Measurements from ENCODE around the gene LDB2. TPM values are rescaled to one million over a fixed set of nuclear protein-coding genes. Genes with fewer than 3 reads are reported as not detected.

The LDB2 gene
- total RNA-seq, 1 donor, result 85.9 TPM

GRCh38 chr4:16513876-16514275, 384.6 kb downstream of the LDB2 start:
- H3K4me3 ChIP-seq (ENCODE audit: low read depth, low read length), result no peak overlapping the region
- TF ChIP-seq CTCF (IDR thresholded peaks at IDR 0.05; ENCODE audit: insufficient read depth, low read length), result no peak
- DNase-seq (ENCODE audit: low read depth), result no peak

DNA sequence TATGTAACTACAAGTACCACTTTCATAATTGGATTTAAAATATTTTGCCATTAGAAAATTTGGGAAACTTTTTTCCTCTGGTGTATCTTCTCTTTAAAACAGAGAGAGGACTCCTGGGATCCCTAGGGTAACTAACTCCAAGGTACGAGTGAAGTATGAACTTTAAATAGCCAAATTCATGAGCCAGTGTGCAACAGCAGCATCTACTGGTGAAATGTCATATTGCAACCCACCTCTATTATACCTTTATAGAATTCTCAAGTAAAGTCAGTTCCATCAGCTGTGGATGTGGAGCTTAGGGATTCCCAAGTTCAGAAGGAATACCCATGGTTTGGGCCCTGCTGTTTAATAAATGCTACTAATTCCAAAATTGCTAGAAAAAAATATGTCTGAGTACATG, 389.5 kb downstream of the LDB2 start:
- no peak overlapping the region for H3K4me3 ChIP-seq (ENCODE audit: low read depth, low read length)
- TF ChIP-seq CTCF (IDR thresholded peaks at IDR 0.05; ENCODE audit: insufficient read depth, low read length), result peak; percentile 37
- no peak for DNase-seq (ENCODE audit: low read depth)

DNA sequence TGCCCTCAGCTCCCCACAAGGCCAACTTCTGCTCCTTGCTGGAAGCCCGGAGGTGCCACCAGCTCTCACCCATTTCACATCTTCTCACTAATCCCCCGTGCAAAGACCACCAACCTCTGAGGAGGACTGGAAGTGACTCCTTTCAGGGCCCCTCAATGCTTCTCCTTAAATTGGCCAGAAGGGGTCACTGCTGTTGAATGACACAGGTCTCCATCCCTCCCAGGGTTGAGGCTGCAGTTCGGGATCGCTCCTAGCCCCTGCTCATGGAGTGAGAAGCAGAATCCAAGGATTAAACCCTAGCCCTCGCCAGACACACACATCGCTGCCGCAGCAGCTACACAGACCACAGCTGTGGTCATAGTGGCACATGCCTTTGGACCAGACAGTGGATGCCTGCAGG, 392.7 kb downstream of the LDB2 start:
- DNase-seq (ENCODE audit: low read depth), result peak; percentile 42
- TF ChIP-seq CTCF (IDR thresholded peaks at IDR 0.05; ENCODE audit: insufficient read depth, low read length), result peak; percentile 46
- H3K4me3 ChIP-seq (ENCODE audit: low read depth, low read length), result no peak overlapping the region

GRCh38 chr4:16505267-16505666, 393.2 kb downstream of the LDB2 start:
- no peak overlapping the region for H3K4me3 ChIP-seq (ENCODE audit: low read depth, low read length)
- TF ChIP-seq CTCF (IDR thresholded peaks at IDR 0.05; ENCODE audit: insufficient read depth, low read length), result no peak
- DNase-seq (ENCODE audit: low read depth), result no peak

DNA sequence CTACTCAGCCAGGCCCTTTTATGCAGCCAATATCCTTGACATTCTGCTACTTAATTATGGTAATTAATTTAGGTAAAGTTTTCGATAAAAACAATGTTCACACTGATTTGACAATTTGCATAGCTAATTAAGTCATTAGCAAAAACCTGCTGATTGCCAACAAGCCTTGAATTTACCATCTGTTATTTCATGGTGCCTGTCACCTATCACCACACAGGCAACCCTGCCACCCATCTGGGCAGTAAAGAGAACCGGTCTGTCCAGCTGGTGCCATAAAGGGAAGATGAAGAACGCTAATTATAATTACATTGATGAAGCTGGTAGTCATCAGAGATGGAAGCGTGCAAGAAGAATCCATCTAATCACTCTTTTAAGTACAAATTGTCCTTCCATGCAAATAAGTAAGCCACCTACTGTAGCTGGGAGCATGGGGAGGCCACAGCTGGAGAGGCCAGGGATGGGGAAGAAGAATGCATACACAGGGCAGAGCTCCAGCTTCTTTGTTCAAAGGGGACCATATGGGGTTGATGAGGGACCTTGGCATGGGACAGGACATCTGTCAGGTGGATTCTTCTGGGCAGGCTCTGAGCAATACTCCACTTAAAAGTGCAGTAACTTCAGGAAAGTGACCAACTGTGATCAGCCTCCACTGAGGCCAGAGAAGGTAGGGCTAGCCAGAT, 394.9 kb downstream of the LDB2 start:
- H3K4me3 ChIP-seq (ENCODE audit: low read depth, low read length), result no peak overlapping the region
- no peak for DNase-seq (ENCODE audit: low read depth)
- no peak for TF ChIP-seq CTCF (IDR thresholded peaks at IDR 0.05; ENCODE audit: insufficient read depth, low read length)

DNA sequence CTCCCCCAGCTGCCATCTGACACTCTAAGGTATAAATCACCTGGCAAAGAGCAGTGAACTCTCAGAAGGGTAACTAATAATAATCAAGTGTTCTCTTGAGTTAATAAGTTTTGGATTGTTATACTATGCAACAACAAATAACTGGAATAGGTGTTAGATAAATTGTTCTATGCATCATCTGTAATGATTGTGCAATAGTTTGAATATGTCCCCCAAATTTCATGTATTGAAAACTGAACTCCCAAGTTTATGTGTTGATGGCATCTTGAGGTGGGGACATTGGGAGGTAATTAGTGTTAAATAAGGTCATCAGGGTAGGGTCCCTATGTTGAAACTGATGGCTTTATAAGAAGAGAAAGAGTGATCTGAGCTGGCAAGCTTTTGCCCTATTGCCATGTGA, 399.5 kb downstream of the LDB2 start:
- DNase-seq (ENCODE audit: low read depth), result no peak
- no peak for TF ChIP-seq CTCF (IDR thresholded peaks at IDR 0.05; ENCODE audit: insufficient read depth, low read length)
- no peak overlapping the region for H3K4me3 ChIP-seq (ENCODE audit: low read depth, low read length)

GRCh38 chr4:16496501-16496900, 401.9 kb downstream of the LDB2 start:
- DNase-seq (ENCODE audit: low read depth), result peak; percentile 62
- H3K4me3 ChIP-seq (ENCODE audit: low read depth, low read length), result no peak overlapping the region
- TF ChIP-seq CTCF (IDR thresholded peaks at IDR 0.05; ENCODE audit: insufficient read depth, low read length), result peak; percentile 7
